ENCODE measurements around the gene PTPN14. TPM values are rescaled to one million over a fixed set of nuclear protein-coding genes. Genes with fewer than 3 reads are reported as not detected.

PTPN14 gene
- total RNA-seq, 2 donors from 2014 or later, result 6.8 TPM

DNA sequence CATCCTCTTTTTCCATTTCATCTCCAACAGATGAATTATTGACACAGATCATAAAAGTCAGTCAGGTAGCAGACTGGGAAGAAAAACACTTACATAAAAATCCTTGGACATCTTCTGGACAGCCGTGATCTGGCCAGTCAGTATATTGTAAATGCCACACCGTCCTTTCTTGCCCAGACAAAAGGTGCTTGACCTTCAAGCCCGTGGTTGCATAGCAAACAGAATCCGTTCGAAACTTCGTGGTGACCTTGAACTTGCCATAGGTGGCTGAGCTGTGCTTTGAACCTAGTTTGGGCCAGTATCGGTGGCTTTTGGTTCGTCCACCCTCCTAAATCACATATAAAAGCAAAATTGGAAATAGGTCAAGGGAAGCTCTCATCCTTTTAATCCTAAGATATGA is 182.0 kb downstream of the PTPN14 start:
- intact Hi-C loops (cut with DNase I, micrococcal nuclease), result no loop called here
- no peak for DNase-seq
- ATAC-seq, result no peak

GRCh38 chr1:214367841-214368240 is 183.6 kb downstream of the PTPN14 start:
- ATAC-seq (no peak), DNase-seq (no peak)
- intact Hi-C loops (cut with DNase I, micrococcal nuclease), result no loop called here

DNA sequence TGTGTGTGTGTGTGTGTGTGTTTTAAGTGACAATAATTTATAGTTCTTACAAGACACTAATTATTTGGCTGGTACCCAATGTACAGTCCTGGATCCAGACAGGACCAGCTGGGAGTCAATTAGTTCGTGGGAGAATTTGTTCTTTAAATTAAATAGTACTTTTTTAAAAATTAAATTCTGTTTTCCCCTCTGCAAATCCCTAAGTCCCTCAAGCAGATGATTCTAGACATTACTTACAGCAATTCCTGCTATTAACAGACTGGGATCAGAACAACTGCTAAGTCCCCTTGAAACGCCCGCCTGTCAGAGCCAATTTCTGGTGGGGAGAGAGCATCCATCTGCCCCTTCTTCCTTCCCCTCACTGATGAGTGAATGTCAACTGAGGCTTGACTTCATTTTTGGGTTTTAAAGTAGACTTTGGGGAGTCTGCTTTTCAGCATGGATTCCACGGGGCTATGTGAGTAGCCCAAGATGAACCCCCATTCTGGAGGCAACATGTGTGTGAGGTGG is 186.6 kb downstream of the PTPN14 start:
- intact Hi-C loops (cut with DNase I, micrococcal nuclease), result no loop called here
- ATAC-seq (no peak), DNase-seq (no peak)

GRCh38 chr1:214364386-214364785 is 187.0 kb downstream of the PTPN14 start:
- intact Hi-C loops (cut with DNase I, micrococcal nuclease), result no loop called here
- ATAC-seq (no peak), DNase-seq (no peak)

- intact Hi-C loops (cut with DNase I, micrococcal nuclease), result no loop called here
- ATAC-seq (no peak), DNase-seq (no peak)
These were observed 188.0 kb downstream of the PTPN14 start for GRCh38 chr1:214363386-214363785.

- intact Hi-C loops (cut with DNase I, micrococcal nuclease), result no loop called here
- no peak for ATAC-seq
These were observed 189.1 kb downstream of the PTPN14 start for GRCh38 chr1:214362188-214362882.

GRCh38 chr1:214361636-214362035 is 189.8 kb downstream of the PTPN14 start:
- no peak for DNase-seq
- intact Hi-C loops (cut with DNase I, micrococcal nuclease), result no loop called here
- ATAC-seq, result no peak

More at GRCh38 chr1:214362188-214362882, 189.1 kb downstream of the PTPN14 start:
- no peak for DNase-seq

DNA sequence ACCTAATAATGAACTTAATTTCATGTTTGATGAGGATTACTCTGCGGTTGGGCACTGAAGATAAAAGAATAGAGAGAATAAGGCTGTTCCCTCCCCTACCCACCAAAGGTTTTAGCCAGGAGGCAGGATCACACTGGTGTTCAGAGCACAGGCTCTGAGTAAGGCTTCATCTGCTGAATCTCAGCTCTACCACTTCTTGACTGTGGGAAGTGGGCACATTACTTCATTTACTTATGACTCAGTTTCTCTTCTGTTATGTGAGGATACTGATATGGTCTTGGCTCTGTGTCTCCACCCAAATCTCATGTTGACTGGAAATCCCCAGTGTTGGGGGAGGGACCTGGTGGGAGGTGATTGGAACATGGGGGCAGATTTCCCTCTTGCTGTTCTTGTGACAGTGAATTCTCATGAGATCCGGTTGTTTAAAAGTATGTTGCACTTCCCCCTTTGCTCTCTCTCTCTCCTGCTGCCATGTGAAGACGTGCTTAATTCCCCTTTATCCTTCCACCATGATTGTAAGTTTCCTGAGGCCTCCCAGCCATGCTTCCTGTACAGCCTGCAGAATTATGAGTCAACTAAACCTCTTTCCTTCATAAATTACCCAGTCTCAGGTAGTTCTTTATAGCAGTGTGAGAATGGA is 190.8 kb downstream of the PTPN14 start:
- DNase-seq (no peak), ATAC-seq (no peak)
- intact Hi-C loops (cut with DNase I, micrococcal nuclease), result no loop called here

GRCh38 chr1:214360116-214360515 is 191.3 kb downstream of the PTPN14 start:
- no peak for DNase-seq
- intact Hi-C loops (cut with DNase I, micrococcal nuclease), result no loop called here
- ATAC-seq, result no peak

DNA sequence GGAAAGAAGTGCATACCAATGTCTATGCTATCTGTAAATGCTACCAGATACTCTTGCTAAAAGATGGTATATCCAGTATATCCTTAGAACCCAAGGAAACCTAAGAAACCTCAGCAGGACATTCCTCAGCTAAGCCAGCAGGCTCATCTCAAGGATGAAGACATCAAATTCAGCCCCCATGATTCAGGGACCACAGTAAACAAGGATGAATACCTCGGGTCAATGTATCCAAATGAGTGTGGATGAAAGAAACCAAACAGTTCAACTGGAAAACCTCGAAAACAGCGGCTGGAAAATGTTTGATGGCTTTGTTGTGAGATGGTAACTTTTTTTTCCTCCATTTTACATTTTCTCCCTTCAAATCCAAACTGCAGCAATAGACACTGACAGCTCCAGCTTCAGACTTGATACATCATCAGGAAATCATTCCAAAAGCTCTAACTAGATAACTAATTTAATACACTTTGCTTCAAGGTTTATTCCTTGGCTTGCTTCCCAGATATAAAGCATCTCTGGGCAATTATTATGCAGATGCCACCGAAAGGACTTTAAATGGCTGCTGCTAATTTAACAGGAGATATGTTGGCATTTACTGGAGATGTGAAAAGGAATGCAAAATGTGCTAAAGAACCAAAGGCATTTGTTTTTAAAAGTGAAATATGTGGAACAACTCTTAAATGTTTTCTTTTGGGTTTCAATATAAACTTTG is 196.8 kb downstream of the PTPN14 start:
- DNase-seq, result no peak
- intact Hi-C loops (cut with DNase I, micrococcal nuclease), result no loop called here
- no peak for ATAC-seq

DNA sequence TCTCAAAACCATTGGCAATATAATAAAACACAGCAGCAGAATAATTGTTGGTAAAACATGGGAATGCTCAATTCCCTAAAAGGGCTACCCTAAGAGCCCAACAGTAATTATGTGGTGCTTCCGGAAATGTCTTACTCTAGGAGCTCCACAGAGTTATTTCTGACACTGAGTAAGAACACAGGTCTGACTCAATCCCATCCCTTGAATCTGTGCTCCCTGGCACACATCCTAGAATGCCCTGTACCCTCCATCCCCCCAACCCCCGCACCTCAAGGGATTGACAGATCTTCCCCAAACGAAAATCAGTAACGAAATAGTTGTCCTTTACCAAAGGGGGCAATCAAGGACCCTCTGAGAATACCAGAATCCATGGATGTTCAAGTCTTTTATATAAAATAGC is 198.6 kb downstream of the PTPN14 start:
- ATAC-seq (no peak), DNase-seq (no peak)
- intact Hi-C loops (cut with DNase I, micrococcal nuclease), result no loop called here

DNA sequence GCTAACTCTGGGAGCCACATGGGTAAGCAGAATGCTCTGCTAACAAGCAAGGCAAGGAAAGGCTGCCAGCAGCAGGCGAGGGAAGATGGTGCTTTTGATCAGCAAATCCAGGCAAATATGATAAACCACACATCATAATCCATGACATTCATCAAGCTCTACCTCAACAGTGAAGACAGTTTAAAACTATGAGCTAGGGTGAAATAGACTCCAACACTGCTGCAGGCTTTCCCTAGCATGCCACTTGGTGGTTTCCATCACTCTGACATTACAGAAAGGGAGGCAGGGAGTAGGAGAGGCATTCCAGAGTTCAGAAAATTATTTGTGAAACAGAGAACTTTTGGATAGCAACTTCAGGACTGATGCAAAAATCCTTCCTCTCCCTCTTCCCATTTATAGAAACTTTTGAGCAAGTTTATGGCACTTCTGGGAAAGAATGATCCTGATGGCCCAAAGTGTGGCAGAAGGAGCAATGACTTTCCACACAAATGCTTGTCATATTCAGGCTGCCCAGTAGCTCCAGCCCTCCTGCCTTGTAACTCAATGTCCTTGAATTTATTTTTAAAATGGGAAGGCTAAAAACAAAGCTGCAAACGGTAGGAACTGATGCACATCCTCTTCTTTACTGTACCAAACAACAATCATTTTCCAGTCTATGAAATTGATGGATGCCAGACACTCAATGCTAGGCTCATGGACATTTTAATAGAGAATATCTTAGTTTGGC is 199.7 kb downstream of the PTPN14 start:
- DNase-seq (no peak), ATAC-seq (no peak)
- intact Hi-C loops (cut with DNase I, micrococcal nuclease), result no loop called here

DNA sequence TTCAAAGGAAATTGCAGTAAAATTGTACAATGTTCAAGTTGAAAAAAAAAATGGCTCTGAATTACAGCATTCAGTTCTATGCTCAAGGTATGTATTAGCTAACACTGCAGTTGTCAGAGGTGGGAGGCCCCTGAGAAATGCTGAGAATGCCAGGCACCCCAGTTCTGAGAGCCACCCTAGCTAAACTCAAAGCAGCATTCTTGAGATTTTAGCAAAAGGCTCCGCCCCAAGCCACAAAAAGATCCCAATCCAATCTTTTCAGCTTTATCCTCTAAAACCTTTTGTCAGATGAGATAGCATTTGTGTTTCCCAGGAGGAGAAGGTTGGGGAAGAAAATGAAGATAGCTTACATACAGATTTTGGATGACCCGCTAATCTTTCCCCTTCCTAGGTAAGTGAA is 201.6 kb downstream of the PTPN14 start:
- DNase-seq (no peak), ATAC-seq (no peak)
- intact Hi-C loops (cut with DNase I, micrococcal nuclease), result no loop called here

DNA sequence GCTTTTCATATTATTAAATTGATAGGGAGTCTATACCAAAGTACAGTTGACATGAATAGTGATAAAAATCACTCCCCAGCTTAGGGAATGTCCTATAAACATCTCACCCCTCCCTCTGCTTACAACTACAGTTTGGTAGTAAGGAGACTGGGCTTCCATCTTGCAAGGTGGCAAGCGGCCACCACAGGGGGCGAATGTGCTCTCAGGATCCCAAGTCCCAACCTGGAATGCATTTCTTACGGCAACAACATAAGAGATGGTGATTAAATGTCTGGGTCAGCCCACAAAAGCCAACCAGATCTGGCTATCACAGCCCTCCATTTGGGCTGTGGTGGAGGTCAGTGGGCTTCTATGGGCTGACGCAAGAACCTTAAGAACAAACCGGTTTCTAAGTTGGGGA is 202.4 kb downstream of the PTPN14 start:
- no peak for ATAC-seq
- no peak for DNase-seq
- intact Hi-C loops (cut with DNase I, micrococcal nuclease), result no loop called here

GRCh38 chr1:214344897-214345296 is 206.5 kb downstream of the PTPN14 start:
- intact Hi-C loops (cut with DNase I, micrococcal nuclease), result no loop called here
- ATAC-seq, result no peak

GRCh38 chr1:214342525-214342924 is 208.9 kb downstream of the PTPN14 start:
- no peak for ATAC-seq
- intact Hi-C loops (cut with DNase I, micrococcal nuclease), result no loop called here

More at GRCh38 chr1:214344897-214345296, 206.5 kb downstream of the PTPN14 start:
- DNase-seq, result no peak

GRCh38 chr1:214341932-214342331 is 209.5 kb downstream of the PTPN14 start:
- DNase-seq (no peak), ATAC-seq (no peak)
- intact Hi-C loops (cut with DNase I, micrococcal nuclease), result no loop called here

More at GRCh38 chr1:214342525-214342924, 208.9 kb downstream of the PTPN14 start:
- no peak for DNase-seq

DNA sequence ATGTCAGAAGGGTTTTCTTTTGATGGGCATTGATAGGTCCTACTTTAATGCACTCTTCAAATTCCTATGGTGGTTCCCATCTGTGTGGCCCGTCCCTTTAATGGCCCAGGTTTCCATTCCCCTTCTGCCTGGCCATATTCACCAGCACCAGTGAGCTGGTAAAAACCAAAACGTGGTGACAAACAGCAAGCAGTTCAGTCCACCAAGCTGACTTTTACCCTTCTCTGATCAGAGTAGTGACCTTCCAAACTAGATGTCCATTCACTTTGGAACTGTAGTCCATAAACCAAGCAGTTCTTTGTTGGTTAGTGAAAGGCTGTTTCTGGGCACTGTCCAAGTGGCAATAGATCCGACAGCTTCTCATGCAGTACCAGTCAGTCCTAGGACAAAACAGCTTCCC is 209.9 kb downstream of the PTPN14 start:
- intact Hi-C loops (cut with DNase I, micrococcal nuclease), result no loop called here
- ATAC-seq, result no peak
- DNase-seq, result no peak

DNA sequence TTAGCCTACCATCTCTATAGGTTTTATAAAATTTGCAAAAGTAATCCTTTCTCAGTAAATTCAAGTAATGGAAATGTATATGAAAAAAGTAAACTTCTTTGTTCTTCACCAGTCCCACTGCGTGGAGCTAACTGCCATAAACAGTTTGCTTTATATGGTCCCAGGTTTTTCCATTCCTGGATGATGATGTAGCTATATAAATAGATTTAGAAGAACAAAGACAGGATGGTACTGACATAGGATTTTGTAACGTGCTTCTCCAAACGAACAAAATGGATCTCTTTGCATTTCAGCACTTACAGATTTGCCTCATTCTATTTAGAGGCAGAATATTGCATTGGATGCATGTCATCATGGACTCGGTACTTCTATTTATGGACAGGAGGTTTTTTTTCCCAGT is 213.2 kb downstream of the PTPN14 start:
- ATAC-seq (no peak), DNase-seq (no peak)
- intact Hi-C loops (cut with DNase I, micrococcal nuclease), result loop anchor here in 1 of 2 donors (10.0 kb wide), 1 partner anchor 247 kb away; no protein-coding TSS in a partner anchor
